Calu3 (cell line): ENCODE measurements around the gene MMP25. TPM values are rescaled to one million over a fixed set of nuclear protein-coding genes. Genes with fewer than 3 reads are reported as not detected.
A peak's percentile ranks its signal among the peaks of the same experiment; 100 is the strongest.

Source experiments
- BruUV-seq: library from RNA; stranded (reverse); fragments of 400-500 nt; replicated peaks from 2 replicates; lab custom pipeline; 2021; lab: Mats Ljungman, UMichigan
- CTCF ChIA-PET: fragments of 300-600 bp; sonication (Branson Sonifier 250); formaldehyde crosslinking; loops from one replicate; lab custom pipeline; 2022; ENCODE audit warnings: antibody characterized with exemption; lab: Charles Lee
- DNase-seq: peaks from one replicate; pipeline ENCODE4 v3.0.0; 2022
- H3K27ac Mint-ChIP-seq: one replicate; pipeline ENCODE4 v1.8.0; 2022; ENCODE audit warnings: mixed read lengths; ENCODE audit not compliant: unreplicated experiment
- H3K27me3 Mint-ChIP-seq: one replicate; pipeline ENCODE4 v1.8.0; 2022; ENCODE audit warnings: mixed read lengths; ENCODE audit not compliant: unreplicated experiment
- H3K36me3 Mint-ChIP-seq: one replicate; pipeline ENCODE4 v1.8.0; 2022; ENCODE audit warnings: mild to moderate bottlenecking, moderate library complexity, mixed read lengths; ENCODE audit not compliant: insufficient read depth, unreplicated experiment
- H3K4me1 Mint-ChIP-seq: one replicate; pipeline ENCODE4 v1.8.0; 2022; ENCODE audit warnings: mild to moderate bottlenecking, low read depth, mixed read lengths; ENCODE audit not compliant: unreplicated experiment
- H3K4me3 Mint-ChIP-seq: one replicate; pipeline ENCODE4 v1.8.0; 2022; ENCODE audit warnings: mild to moderate bottlenecking, low read depth, moderate library complexity, mixed read lengths; ENCODE audit not compliant: unreplicated experiment
- H3K9me3 Mint-ChIP-seq: one replicate; pipeline ENCODE4 v1.8.0; 2022; ENCODE audit warnings: low read depth, mixed read lengths; ENCODE audit not compliant: unreplicated experiment
- CTCF ChIP-seq: fragments of 200-600 bp; IDR thresholded peaks from one replicate; pipeline ENCODE4 v1.8.0; 2022; ENCODE audit warnings: antibody characterized with exemption; ENCODE audit not compliant: unreplicated experiment
- intact Hi-C: fragments of 100-400 bp; cut with micrococcal nuclease; formaldehyde crosslinking; loops from one replicate; pipeline ENCODE4 v1.10.0; 2022; ENCODE audit not compliant: unreplicated experiment
- total RNA-seq: library from RNA; stranded (reverse); gene quantifications from 2 replicates; pipeline ENCODE4 v1.2.3, GENCODE V29; 2022

MMP25 gene
- total RNA-seq, 1 experiment from 2014 or later = 0.31 TPM

GRCh38 chr16:3099732-3100499 lies 53.6 kb downstream of the MMP25 start:
- H3K4me3 Mint-ChIP-seq = peak overlapping the region; percentile 70
- peaks cover 30% of the 10 kb centered on the region for H3K27me3 Mint-ChIP-seq
- no peaks in the 10 kb centered on the region for H3K9me3 Mint-ChIP-seq
- no peak for TF ChIP-seq CTCF
- DNase-seq = peak; percentile 93
- peaks cover 23% of the 10 kb centered on the region for H3K36me3 Mint-ChIP-seq
- CTCF ChIA-PET = interaction anchor here (0.6 kb wide), 1 partner anchor 443 kb away, joined by 4 read pairs; no protein-coding TSS in a partner anchor
- H3K27ac Mint-ChIP-seq = peak overlapping the region; percentile 53
- H3K4me1 Mint-ChIP-seq = peaks cover 30% of the 10 kb centered on the region
- intact Hi-C loops = no loop called here
- BruUV-seq = no TSS peak

- H3K4me1 Mint-ChIP-seq = peaks cover 30% of the 10 kb centered on the region
- H3K27ac Mint-ChIP-seq = no peak overlapping the region
- DNase-seq = peak; percentile 38
- peak overlapping the region; percentile 70 for H3K4me3 Mint-ChIP-seq
- CTCF ChIA-PET = no interaction called here
- H3K36me3 Mint-ChIP-seq = peaks cover 30% of the 10 kb centered on the region
- intact Hi-C loops = no loop called here
- TF ChIP-seq CTCF = peak; percentile 76
- H3K27me3 Mint-ChIP-seq = peaks cover 30% of the 10 kb centered on the region
- BruUV-seq = no TSS peak
- H3K9me3 Mint-ChIP-seq = no peaks in the 10 kb centered on the region
These were observed 54.9 kb downstream of the MMP25 start for GRCh38 chr16:3101018-3101840.

- Mint-ChIP-seq H3K27me3 (peaks cover 28% of the 10 kb centered on the region), H3K4me1 (peaks cover 31% of the 10 kb centered on the region), H3K9me3 (no peaks in the 10 kb centered on the region), H3K27ac (no peak overlapping the region), H3K4me3 (no peak overlapping the region), H3K36me3 (peaks cover 37% of the 10 kb centered on the region)
- no TSS peak for BruUV-seq
- CTCF ChIA-PET = no interaction called here
- TF ChIP-seq CTCF = no peak
- DNase-seq = no peak
- intact Hi-C loops = no loop called here
These were observed 55.6 kb downstream of the MMP25 start for GRCh38 chr16:3101841-3102470.

GRCh38 chr16:3106205-3106928 lies 60.0 kb downstream of the MMP25 start:
- no TSS peak for BruUV-seq
- peak overlapping the region; percentile 54 for H3K27ac Mint-ChIP-seq
- no peaks in the 10 kb centered on the region for H3K9me3 Mint-ChIP-seq
- H3K4me1 Mint-ChIP-seq = peaks cover 8% of the 10 kb centered on the region
- CTCF ChIA-PET = interaction anchor here (0.6 to 2.5 kb wide), 3 partner anchors 23 to 56 kb away, joined by 3 to 10 read pairs (median 4); no protein-coding TSS in a partner anchor
- peak overlapping the region; percentile 75 for H3K4me3 Mint-ChIP-seq
- intact Hi-C loops = loop anchor here (2.0 kb wide), 2 partner anchors 22 to 42 kb away; partner anchors contain the start of gene IL32
- no peaks in the 10 kb centered on the region for H3K27me3 Mint-ChIP-seq
- DNase-seq = peak; percentile 98
- peaks cover 24% of the 10 kb centered on the region for H3K36me3 Mint-ChIP-seq
- TF ChIP-seq CTCF = no peak
